ENCODE data around the gene CCR4. TPM values are rescaled to one million over a fixed set of nuclear protein-coding genes. Genes with fewer than 3 reads are reported as not detected.

The CCR4 gene
- total RNA-seq, 1 donor from 2014 or later, result not detected

- TF ChIP-seq, protein P1, sequence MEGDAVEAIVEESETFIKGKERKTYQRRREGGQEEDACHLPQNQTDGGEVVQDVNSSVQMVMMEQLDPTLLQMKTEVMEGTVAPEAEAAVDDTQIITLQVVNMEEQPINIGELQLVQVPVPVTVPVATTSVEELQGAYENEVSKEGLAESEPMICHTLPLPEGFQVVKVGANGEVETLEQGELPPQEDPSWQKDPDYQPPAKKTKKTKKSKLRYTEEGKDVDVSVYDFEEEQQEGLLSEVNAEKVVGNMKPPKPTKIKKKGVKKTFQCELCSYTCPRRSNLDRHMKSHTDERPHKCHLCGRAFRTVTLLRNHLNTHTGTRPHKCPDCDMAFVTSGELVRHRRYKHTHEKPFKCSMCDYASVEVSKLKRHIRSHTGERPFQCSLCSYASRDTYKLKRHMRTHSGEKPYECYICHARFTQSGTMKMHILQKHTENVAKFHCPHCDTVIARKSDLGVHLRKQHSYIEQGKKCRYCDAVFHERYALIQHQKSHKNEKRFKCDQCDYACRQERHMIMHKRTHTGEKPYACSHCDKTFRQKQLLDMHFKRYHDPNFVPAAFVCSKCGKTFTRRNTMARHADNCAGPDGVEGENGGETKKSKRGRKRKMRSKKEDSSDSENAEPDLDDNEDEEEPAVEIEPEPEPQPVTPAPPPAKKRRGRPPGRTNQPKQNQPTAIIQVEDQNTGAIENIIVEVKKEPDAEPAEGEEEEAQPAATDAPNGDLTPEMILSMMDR (conservative IDR thresholded peaks at IDR 0.05; ENCODE audit: low read depth, low read length), result no peak
- DNase-seq (ENCODE audit: low read depth), result no peak
- no peak overlapping the region for H3K4me3 ChIP-seq (ENCODE audit: low read depth, low read length)
Observed at GRCh38 chr3:32990116-32990515, 38.7 kb downstream of the CCR4 start.

DNA sequence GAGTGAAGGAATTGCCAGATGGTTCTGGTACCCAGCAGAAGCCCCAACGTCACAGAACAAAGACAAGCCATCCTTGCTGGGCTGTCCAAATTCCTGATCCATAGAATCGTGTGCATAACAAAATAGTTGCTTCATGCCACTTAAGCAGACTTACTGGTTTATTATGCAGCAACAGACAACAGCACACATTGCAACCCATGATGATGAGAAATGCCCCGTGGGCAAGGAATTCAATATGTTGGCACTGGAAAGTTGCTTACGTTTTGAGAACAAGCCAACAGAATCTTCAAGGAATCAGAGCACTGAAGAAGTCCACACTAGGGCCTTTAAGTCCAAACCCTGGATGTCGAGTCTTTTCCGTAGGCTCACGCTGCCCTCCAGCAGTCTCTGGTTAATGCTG lies 40.3 kb downstream of the CCR4 start:
- TF ChIP-seq, protein P1 (conservative IDR thresholded peaks at IDR 0.05; ENCODE audit: low read depth, low read length), result no peak
- no peak for DNase-seq (ENCODE audit: low read depth)
- H3K4me3 ChIP-seq (ENCODE audit: low read depth, low read length), result no peak overlapping the region

DNA sequence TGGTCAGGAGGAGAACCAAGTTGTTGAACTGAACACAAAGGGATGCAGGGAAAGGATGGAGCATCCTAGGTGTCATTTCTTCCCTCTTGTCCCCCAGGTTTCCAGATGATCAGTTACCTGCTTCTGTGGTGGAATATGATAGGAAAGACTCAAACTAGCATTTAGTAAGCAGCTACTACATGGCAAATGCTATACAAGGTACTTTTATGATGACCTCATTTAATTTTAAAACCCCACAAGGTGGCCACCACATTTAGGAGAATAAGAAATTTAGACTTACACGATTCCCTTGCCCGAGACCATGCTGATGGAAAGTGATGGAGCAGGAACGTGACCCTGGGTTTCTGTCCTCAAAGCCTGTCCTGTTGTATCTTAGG lies 40.9 kb downstream of the CCR4 start:
- DNase-seq (ENCODE audit: low read depth), result no peak
- H3K4me3 ChIP-seq (ENCODE audit: low read depth, low read length), result no peak overlapping the region
- TF ChIP-seq, protein P1 (conservative IDR thresholded peaks at IDR 0.05; ENCODE audit: low read depth, low read length), result no peak

DNA sequence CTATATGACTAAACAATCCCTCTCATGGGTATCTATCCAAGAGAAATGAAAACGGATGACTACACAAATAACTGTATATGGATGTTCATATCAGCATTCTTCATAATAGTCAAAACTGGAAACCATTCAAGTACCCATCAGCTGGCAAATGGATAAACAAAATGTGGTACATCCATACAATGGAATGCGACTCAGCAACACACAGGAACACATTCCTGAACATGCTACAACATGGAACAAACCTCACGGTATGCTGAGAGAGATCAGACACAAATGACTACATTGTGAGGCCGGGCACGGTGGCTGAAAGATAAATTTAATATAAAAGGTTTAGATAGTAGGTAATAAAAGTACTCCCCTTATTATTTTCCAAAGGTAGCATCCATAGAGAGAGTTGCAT lies 42.6 kb downstream of the CCR4 start:
- H3K4me3 ChIP-seq (ENCODE audit: low read depth, low read length), result no peak overlapping the region
- TF ChIP-seq, protein P1 (conservative IDR thresholded peaks at IDR 0.05; ENCODE audit: low read depth, low read length), result no peak
- DNase-seq (ENCODE audit: low read depth), result no peak

GRCh38 chr3:32995098-32995497 lies 43.7 kb downstream of the CCR4 start:
- no peak for DNase-seq (ENCODE audit: low read depth)
- no peak overlapping the region for H3K4me3 ChIP-seq (ENCODE audit: low read depth, low read length)
- TF ChIP-seq, protein P1 (conservative IDR thresholded peaks at IDR 0.05; ENCODE audit: low read depth, low read length), result no peak

- H3K4me3 ChIP-seq (ENCODE audit: low read depth, low read length), result no peak overlapping the region
- TF ChIP-seq, protein P1 (conservative IDR thresholded peaks at IDR 0.05; ENCODE audit: low read depth, low read length), result no peak
- DNase-seq (ENCODE audit: low read depth), result no peak
Observed at GRCh38 chr3:32996048-32996754, 44.8 kb downstream of the CCR4 start.

GRCh38 chr3:32996755-32997091 lies 45.3 kb downstream of the CCR4 start:
- TF ChIP-seq, protein P1 (conservative IDR thresholded peaks at IDR 0.05; ENCODE audit: low read depth, low read length), result no peak
- no peak for DNase-seq (ENCODE audit: low read depth)
- no peak overlapping the region for H3K4me3 ChIP-seq (ENCODE audit: low read depth, low read length)
